Activated T-cell treated with anti-CD3 and anti-CD28 coated beads, Interleukin-2, amount 50 U/mL, for 24 hours (primary cell): ENCODE measurements around the gene PDE6A.

Experiments used
- DNase-seq: peaks from one replicate; pipeline ENCODE4 v3.0.0-alpha.2; 2020
- H3K27ac Mint-ChIP-seq: 2 replicates; pipeline ENCODE4 v1.8.0; 2020; ENCODE audit warnings: mild to moderate bottlenecking, mixed read lengths
- H3K27me3 Mint-ChIP-seq: 2 replicates; pipeline ENCODE4 v1.8.0; 2020; ENCODE audit warnings: mixed read lengths
- H3K36me3 Mint-ChIP-seq: 2 replicates; pipeline ENCODE4 v1.8.0; 2020; ENCODE audit warnings: low read depth, mixed read lengths
- H3K4me1 Mint-ChIP-seq: 2 replicates; pipeline ENCODE4 v1.8.0; 2020; ENCODE audit warnings: low read depth, mixed read lengths
- H3K4me3 Mint-ChIP-seq: 2 replicates; pipeline ENCODE4 v1.8.0; 2020; ENCODE audit warnings: mild to moderate bottlenecking, moderate library complexity, mixed read lengths
- H3K9me3 Mint-ChIP-seq: 2 replicates; pipeline ENCODE4 v1.8.0; 2020; ENCODE audit warnings: mixed read lengths

Gene PDE6A

DNA sequence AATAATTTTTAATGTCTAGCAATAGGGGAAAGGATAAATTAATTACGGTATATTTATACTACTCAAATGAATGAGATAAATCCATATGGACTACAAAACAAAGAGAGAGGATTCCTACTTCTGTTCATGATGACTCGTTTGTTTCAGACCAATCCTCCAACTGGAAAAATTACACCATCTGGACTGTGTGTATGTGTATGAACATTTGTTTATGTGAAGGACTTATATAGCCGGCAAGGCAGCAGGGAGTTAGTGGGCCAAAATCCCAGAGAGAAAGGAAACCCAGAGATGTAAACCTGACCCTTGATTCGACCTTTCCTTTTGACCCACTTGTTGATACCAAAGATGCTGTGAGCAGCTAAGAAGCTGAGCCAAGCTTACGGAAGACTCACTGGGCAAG, 20.1 kb downstream of the PDE6A start:
- no peak overlapping the region for H3K27ac Mint-ChIP-seq
- H3K4me1 Mint-ChIP-seq: peaks cover 1% of the 10 kb centered on the region
- H3K4me3 Mint-ChIP-seq: no peak overlapping the region
- H3K9me3 Mint-ChIP-seq: no peaks in the 10 kb centered on the region
- no peak for DNase-seq
- H3K27me3 Mint-ChIP-seq: peaks cover 5% of the 10 kb centered on the region
- no peaks in the 10 kb centered on the region for H3K36me3 Mint-ChIP-seq

- Mint-ChIP-seq H3K4me1 (peaks cover 1% of the 10 kb centered on the region), H3K4me3 (no peak overlapping the region), H3K36me3 (no peaks in the 10 kb centered on the region)
Measured at GRCh38 chr5:149922950-149923349, 21.6 kb downstream of the PDE6A start.

GRCh38 chr5:149921597-149921996, 23.0 kb downstream of the PDE6A start:
- Mint-ChIP-seq H3K36me3 (no peaks in the 10 kb centered on the region), H3K9me3 (no peaks in the 10 kb centered on the region), H3K27me3 (peaks cover 11% of the 10 kb centered on the region), H3K27ac (no peak overlapping the region), H3K4me1 (peaks cover 1% of the 10 kb centered on the region), H3K4me3 (no peak overlapping the region)
- no peak for DNase-seq

More at GRCh38 chr5:149922950-149923349, 21.6 kb downstream of the PDE6A start:
- no peak for DNase-seq
- Mint-ChIP-seq H3K27me3 (peaks cover 6% of the 10 kb centered on the region), H3K27ac (no peak overlapping the region), H3K9me3 (no peaks in the 10 kb centered on the region)

DNA sequence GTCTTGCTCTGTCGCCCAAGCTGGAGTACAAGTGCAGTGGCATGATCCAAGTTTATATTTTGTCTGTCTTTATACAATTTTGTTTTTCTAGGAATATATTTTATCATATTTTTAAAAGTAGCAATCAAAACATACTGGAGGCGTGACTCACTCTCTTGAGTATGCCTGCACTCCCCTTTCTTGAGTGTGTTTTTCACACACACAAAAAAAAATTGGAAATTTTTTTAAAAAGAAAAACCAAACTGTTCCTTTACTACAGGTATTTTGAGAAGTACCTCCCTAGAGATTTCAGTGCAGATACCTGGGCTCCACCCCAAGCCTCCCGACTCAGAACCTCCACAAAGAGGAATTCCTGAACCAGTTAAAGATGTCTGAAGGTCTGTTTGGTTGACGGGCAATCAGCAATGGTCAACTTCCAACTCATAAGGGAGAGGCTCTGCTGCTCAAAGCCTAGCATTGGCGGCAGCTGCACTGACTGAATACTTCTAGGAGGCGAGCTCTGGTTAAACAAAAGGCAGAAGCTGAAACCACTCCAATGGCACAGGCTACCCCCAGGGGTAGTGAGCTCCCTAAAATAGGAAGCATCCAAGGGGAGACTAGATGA, 27.4 kb downstream of the PDE6A start:
- DNase-seq: no peak
- Mint-ChIP-seq H3K4me1 (peaks cover 3% of the 10 kb centered on the region), H3K9me3 (no peaks in the 10 kb centered on the region), H3K27ac (no peak overlapping the region), H3K4me3 (no peak overlapping the region), H3K36me3 (no peaks in the 10 kb centered on the region), H3K27me3 (peaks cover 14% of the 10 kb centered on the region)

DNA sequence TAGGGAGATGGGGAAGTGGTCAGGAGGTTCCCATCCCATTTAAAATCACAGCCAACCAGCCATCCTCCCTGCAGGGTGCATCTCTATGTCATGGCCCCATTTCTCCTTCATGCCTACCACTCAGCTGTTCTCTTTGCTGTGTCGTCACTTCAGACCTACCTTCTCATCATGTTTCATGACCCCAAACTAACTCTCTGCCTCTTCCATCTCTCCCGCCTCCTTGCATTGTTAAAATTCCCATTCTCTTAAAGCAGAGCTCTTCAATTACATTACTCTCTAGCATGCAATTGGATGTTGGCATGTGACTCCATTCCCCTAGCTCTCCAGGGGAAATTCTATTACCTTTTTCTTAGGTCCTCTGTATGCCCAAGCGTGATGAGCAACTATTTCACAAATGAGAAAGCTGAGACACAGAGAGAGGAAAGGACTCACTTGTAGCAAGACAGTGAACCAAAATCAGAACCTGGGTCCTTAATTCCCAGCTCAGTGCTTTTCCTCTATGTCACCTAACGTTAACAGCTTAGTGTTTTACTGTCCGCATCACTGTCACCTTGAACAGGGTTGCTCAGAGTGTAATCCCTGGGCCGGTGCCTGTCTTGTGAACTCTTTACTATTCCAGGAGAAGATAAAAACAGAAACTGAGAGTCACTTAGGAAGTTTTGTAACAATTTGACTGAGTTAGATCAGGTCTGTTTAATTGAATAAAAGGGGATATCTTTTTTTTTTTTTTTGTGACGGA, 28.1 kb downstream of the PDE6A start:
- no peaks in the 10 kb centered on the region for H3K36me3 Mint-ChIP-seq
- peaks cover 18% of the 10 kb centered on the region for H3K27me3 Mint-ChIP-seq

GRCh38 chr5:149915392-149916260, 29.0 kb downstream of the PDE6A start:
- Mint-ChIP-seq H3K9me3 (no peaks in the 10 kb centered on the region), H3K36me3 (no peaks in the 10 kb centered on the region)
- no peak for DNase-seq

More for the DNA sequence above, 28.1 kb downstream of the PDE6A start:
- H3K27ac Mint-ChIP-seq: no peak overlapping the region
- H3K4me3 Mint-ChIP-seq: no peak overlapping the region
- DNase-seq: no peak
- peaks cover 2% of the 10 kb centered on the region for H3K4me1 Mint-ChIP-seq
- no peaks in the 10 kb centered on the region for H3K9me3 Mint-ChIP-seq

GRCh38 chr5:149913436-149914419, 30.9 kb downstream of the PDE6A start:
- Mint-ChIP-seq H3K27ac (no peak overlapping the region), H3K4me1 (peaks cover 1% of the 10 kb centered on the region), H3K36me3 (no peaks in the 10 kb centered on the region), H3K9me3 (no peaks in the 10 kb centered on the region), H3K4me3 (no peak overlapping the region), H3K27me3 (peaks cover 30% of the 10 kb centered on the region)
- no peak for DNase-seq

More at GRCh38 chr5:149915392-149916260, 29.0 kb downstream of the PDE6A start:
- Mint-ChIP-seq H3K27me3 (peaks cover 24% of the 10 kb centered on the region), H3K27ac (no peak overlapping the region), H3K4me1 (peaks cover 1% of the 10 kb centered on the region), H3K4me3 (no peak overlapping the region)

DNA sequence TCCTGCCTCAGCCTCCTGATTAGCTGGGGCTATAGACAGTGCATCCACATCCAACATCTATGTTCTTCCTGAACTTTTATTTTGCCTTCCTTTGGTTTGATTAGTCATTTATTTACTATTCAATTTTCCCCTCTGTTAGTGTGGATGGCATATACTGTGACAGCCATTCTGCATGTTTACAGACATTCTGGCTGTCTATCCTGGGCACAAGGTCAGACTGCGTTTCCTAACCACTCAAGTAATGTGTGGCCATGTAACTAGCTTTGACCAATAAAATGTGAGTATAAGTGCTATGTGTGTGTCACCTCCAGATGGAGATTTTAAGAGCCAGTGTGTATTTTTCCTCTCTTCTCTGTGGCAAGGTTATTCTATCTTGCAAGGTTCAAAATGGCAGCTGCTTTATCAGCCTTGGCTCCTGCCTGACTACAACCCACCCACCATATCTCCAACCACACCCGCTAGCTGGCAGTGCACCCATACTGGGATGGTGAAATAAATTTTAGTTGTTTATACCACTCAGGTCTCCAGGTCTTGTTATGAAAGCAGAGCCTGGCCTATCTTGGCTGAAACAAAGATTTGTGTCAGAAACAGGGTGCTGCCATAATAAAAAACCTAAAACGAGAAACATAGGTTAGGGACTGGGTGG, 32.2 kb downstream of the PDE6A start:
- Mint-ChIP-seq H3K27ac (no peak overlapping the region), H3K36me3 (no peaks in the 10 kb centered on the region), H3K9me3 (no peaks in the 10 kb centered on the region), H3K4me1 (peaks cover 1% of the 10 kb centered on the region), H3K4me3 (no peak overlapping the region), H3K27me3 (peaks cover 28% of the 10 kb centered on the region)
- DNase-seq: no peak

- no peak overlapping the region for H3K4me3 Mint-ChIP-seq
- H3K27ac Mint-ChIP-seq: no peak overlapping the region
- H3K36me3 Mint-ChIP-seq: no peaks in the 10 kb centered on the region
- H3K4me1 Mint-ChIP-seq: peaks cover 1% of the 10 kb centered on the region
- peaks cover 31% of the 10 kb centered on the region for H3K27me3 Mint-ChIP-seq
- no peaks in the 10 kb centered on the region for H3K9me3 Mint-ChIP-seq
- no peak for DNase-seq
Measured at GRCh38 chr5:149911031-149911430, 33.6 kb downstream of the PDE6A start.

GRCh38 chr5:149907828-149908227, 36.8 kb downstream of the PDE6A start:
- Mint-ChIP-seq H3K9me3 (no peaks in the 10 kb centered on the region), H3K4me3 (no peak overlapping the region), H3K36me3 (no peaks in the 10 kb centered on the region), H3K4me1 (no peaks in the 10 kb centered on the region), H3K27me3 (peaks cover 39% of the 10 kb centered on the region), H3K27ac (no peak overlapping the region)
- DNase-seq: no peak

DNA sequence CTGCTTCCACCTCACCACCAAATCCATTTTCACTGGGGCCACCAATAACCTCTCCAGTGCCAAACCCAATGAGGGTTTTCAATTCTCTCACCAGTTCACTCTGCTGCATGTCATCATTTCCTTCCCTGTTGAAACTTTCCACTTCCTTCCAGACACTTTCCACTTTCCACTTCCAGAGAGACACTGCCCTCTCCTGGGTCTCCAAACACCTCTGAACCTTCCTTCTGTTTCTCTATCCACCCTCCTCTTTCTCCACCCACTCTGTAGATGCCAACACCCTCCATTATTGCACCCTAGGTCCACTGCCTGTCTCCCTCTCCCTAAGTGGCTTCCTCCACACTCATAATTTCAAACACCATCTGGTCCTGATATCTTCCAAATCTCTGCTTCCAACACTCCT, 39.6 kb downstream of the PDE6A start:
- Mint-ChIP-seq H3K36me3 (no peaks in the 10 kb centered on the region), H3K27ac (no peak overlapping the region), H3K4me3 (no peak overlapping the region), H3K9me3 (no peaks in the 10 kb centered on the region), H3K4me1 (no peaks in the 10 kb centered on the region), H3K27me3 (peaks cover 20% of the 10 kb centered on the region)
- no peak for DNase-seq

- H3K36me3 Mint-ChIP-seq: no peaks in the 10 kb centered on the region
- H3K4me3 Mint-ChIP-seq: no peak overlapping the region
- H3K27ac Mint-ChIP-seq: no peak overlapping the region
- no peaks in the 10 kb centered on the region for H3K9me3 Mint-ChIP-seq
- H3K27me3 Mint-ChIP-seq: peaks cover 18% of the 10 kb centered on the region
- no peak for DNase-seq
- H3K4me1 Mint-ChIP-seq: no peaks in the 10 kb centered on the region
Measured at GRCh38 chr5:149904293-149904886, 40.2 kb downstream of the PDE6A start.

DNA sequence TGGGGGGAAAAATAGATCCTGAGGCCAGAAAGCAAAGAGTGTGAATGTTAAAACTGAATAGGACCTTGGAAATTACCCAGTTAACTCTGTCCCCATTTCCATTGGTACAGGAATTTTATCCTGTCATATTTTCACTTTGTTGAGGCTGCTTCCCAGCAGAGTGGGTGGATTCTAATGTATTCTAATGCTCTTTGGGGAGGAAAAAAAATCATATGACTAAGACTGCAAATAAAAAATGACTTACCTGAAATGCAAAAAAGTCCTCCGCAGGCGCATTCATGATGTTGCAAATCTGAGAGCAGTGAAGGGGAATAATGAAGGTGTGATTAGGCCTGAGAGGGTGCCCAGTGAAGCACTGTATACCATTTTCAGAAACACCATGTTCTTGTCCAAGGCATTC, 41.2 kb downstream of the PDE6A start:
- H3K9me3 Mint-ChIP-seq: no peaks in the 10 kb centered on the region
- H3K36me3 Mint-ChIP-seq: no peaks in the 10 kb centered on the region
- no peaks in the 10 kb centered on the region for H3K4me1 Mint-ChIP-seq
- no peak overlapping the region for H3K27ac Mint-ChIP-seq
- peaks cover 18% of the 10 kb centered on the region for H3K27me3 Mint-ChIP-seq
- DNase-seq: no peak
- no peak overlapping the region for H3K4me3 Mint-ChIP-seq
